ENCODE measurements around the gene RBBP4. TPM values are rescaled to one million over a fixed set of nuclear protein-coding genes. Genes with fewer than 3 reads are reported as not detected.
A peak's percentile ranks its signal among the peaks of the same experiment; 100 is the strongest.

RBBP4 gene
- total RNA-seq, 1 donor from 2014 or later: 96.6 TPM

DNA sequence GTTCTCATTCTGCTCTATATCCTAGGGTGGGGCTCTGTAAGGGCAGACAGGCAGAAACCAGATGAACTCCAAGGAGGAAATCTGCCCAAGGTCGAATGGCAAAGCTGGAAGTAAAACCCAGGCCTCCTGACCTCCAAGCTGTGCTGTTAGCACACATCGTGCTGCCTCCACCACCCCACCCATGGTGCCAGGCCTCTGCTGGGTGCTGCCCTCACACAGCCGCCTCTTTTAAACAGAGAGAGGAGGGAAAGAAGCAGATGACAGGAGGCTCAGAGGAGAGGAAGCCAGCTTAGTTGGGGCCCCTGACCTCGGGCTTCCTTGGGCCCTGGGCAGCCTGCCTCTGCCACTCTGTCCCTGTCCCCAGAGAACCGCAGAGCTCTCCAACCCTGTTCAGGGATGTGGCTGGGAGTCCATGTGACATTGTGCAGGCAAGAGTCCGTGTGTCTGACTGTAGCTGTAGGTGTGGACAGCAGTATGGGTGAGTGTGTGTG, 50.5 kb downstream of the RBBP4 start:
- H3K4me3 ChIP-seq: peak overlapping the region; percentile 78
- no peaks in the 10 kb centered on the region for H3K36me3 ChIP-seq
- DNase-seq: peak; percentile 26
- TF ChIP-seq, protein P1, sequence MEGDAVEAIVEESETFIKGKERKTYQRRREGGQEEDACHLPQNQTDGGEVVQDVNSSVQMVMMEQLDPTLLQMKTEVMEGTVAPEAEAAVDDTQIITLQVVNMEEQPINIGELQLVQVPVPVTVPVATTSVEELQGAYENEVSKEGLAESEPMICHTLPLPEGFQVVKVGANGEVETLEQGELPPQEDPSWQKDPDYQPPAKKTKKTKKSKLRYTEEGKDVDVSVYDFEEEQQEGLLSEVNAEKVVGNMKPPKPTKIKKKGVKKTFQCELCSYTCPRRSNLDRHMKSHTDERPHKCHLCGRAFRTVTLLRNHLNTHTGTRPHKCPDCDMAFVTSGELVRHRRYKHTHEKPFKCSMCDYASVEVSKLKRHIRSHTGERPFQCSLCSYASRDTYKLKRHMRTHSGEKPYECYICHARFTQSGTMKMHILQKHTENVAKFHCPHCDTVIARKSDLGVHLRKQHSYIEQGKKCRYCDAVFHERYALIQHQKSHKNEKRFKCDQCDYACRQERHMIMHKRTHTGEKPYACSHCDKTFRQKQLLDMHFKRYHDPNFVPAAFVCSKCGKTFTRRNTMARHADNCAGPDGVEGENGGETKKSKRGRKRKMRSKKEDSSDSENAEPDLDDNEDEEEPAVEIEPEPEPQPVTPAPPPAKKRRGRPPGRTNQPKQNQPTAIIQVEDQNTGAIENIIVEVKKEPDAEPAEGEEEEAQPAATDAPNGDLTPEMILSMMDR (IDR thresholded peaks at IDR 0.05; ENCODE audit: borderline replicate concordance): no peak
- H3K27ac ChIP-seq (replicated peaks): peak overlapping the region; percentile 94
- no peaks in the 10 kb centered on the region for H3K9me3 ChIP-seq (replicated peaks)
- intact Hi-C loops (cut with micrococcal nuclease): no loop called here
- H3K27me3 ChIP-seq (ENCODE audit: low read depth): no peaks in the 10 kb centered on the region
- peaks cover 37% of the 10 kb centered on the region for H3K4me1 ChIP-seq

DNA sequence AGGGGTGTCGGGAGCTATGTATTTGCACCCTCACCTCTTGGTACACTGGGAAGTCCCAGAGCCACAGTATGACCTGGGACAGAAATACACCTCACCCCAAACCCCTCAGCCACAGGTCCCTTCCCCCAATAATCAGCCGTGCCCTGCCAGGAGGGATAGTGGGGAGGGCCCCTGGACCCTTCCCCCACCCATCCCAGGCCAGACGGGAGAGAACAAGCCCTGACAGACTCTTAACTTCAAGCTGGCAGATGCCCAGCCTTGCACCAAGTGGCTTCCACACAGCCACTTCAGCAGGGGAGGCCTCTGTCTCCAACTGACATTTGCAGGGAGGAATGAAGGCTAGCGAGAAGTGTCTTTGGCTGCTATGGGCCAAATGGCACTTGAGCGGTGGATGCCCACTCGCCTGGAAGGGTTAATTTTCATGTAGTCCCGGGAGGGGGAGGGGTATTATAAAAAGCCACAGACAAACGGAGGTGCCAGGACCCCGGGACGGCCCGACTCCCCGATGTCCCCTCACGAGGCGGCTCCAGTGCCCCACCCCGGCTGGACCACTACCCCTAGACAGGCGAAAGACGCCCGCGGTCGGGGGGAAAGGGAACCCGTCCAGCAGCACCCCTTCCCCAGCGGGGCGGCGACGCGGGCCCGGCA, 51.1 kb downstream of the RBBP4 start:
- Histone ChIP-seq H3K27ac (replicated peaks) (peak overlapping the region; percentile 94), H3K4me3 (peak overlapping the region; percentile 78), H3K36me3 (no peaks in the 10 kb centered on the region), H3K27me3 (ENCODE audit: low read depth) (no peaks in the 10 kb centered on the region), H3K4me1 (peaks cover 37% of the 10 kb centered on the region), H3K9me3 (replicated peaks) (no peaks in the 10 kb centered on the region)
- intact Hi-C loops (cut with micrococcal nuclease): no loop called here
- peak; percentile 37 for DNase-seq
- TF ChIP-seq, protein P1 (IDR thresholded peaks at IDR 0.05; ENCODE audit: borderline replicate concordance): no peak

DNA sequence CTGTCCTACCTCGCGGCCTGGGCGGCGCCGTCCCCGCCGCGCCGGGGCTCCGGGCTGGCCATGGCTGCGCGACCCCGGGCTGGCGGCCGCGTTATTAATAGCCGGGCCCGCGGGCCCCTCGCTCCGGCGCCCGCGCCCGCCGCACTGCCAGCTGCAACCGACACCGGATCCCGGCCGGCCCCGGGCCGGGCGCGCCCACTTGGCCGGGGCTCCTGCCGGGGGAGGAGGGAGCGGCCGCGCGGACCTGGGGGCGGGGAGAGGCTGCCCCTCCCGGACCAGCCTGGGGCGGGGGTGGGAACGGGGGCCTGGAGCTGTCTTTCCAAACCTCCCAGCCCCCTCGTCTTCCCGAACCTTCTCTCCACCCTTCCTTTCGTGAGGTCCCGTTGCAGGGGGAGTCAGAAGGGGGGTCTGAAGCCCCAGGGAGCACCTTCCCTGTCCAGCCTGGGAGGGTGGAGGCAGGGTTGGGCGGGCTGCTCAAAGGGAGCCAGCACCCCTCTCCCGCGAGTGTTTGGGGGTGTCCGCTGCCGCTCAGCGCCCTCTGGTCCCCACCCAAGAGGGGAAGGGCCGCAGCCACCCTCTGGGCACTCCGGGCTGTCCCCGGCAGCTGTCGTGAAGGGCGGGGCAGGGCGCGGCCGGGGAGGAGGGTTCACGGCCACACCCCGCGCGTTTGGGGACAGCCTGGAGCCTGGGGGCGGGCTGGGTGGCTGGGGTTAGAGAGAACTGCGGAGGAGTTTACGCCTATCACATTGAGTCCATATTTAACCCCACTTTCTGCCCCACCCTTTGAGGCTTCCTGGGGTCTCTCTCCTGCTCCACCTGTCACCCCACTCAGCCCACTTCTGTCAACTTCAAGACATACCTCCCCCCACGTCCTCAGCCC, 51.8 kb downstream of the RBBP4 start, which contains the start of gene SYNC:
SYNC (minus strand) TSS at position 172 of the 880 bp plus-strand sequence; CDS start at position 62, 110 bp downstream.
- Histone ChIP-seq H3K27ac (replicated peaks) (peak within 1 kb of the TSS; percentile 94), H3K36me3 (no peaks in the 10 kb centered on the region), H3K4me1 (peaks cover 37% of the 10 kb centered on the region), H3K4me3 (peak within 1 kb of the TSS; percentile 78), H3K9me3 (replicated peaks) (no peaks in the 10 kb centered on the region), H3K27me3 (ENCODE audit: low read depth) (no peaks in the 10 kb centered on the region)
- TF ChIP-seq, protein P1 (IDR thresholded peaks at IDR 0.05; ENCODE audit: borderline replicate concordance): no peak
- intact Hi-C loops (cut with micrococcal nuclease): no loop called here
- DNase-seq: peak; percentile 77

DNA sequence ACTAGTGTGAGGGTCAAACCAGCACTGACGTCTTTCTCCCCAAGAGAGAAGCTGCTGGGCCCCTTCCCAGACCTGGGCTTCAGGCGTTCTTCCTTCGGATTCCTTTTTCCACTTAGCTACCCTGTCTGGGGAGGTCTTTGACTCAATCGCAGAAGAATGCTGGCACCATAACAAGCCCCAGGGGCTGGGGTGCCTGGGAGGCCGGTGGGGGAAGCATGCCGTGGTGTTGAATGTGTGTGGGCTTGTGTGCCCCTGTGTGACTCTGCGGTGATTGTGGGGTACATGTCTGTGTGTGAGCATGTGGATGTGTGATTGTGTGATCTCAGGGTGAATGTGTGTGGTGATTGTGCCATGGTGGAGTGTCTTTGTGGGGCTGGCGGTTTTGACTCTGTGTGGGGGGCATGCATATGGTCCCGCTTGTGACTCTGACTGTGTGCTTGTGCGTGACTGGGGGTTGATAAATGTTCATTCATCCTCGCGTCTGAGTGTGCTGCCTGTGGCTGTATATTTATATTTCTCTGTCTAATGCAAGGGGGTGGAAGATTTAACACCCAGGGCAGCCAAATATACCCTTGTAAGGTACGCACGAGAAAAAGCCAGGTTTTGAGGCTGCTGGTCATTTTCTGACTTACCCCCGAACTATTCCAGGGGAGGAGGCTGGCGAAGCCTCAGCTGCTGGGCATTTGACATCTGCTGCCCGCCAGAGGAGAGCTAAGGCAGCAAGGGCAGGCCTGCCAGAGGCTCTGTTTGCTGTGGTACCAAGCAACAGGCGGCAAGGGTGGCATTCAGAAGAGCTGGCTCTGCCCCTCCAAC, 52.7 kb downstream of the RBBP4 start:
- H3K36me3 ChIP-seq: no peaks in the 10 kb centered on the region
- intact Hi-C loops (cut with micrococcal nuclease): no loop called here
- peak; percentile 37 for DNase-seq
- H3K4me1 ChIP-seq: peaks cover 37% of the 10 kb centered on the region
- TF ChIP-seq, protein P1 (IDR thresholded peaks at IDR 0.05; ENCODE audit: borderline replicate concordance): no peak
- H3K27ac ChIP-seq (replicated peaks): peak overlapping the region; percentile 94
- H3K9me3 ChIP-seq (replicated peaks): no peaks in the 10 kb centered on the region
- H3K4me3 ChIP-seq: peak overlapping the region; percentile 78
- H3K27me3 ChIP-seq (ENCODE audit: low read depth): no peaks in the 10 kb centered on the region

DNA sequence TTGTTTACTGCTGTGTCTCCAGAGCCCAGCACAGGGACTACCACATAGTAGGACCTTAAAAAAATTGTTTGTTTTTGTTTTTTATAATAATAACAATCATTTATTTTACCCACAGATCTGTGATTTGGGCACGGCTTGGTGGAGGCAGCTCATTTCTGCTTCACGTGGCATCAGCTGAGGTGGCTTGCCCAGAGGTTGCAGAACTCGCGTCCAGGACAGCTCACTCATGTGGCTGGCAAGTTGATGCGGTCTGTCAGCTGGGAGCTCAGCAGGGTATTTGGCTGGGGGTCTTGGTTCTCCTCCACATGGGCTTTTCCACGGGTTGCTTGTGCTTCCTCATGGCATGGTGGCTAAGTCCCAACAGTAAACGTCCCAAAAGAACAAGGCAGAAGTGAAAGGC, 54.5 kb downstream of the RBBP4 start:
- Histone ChIP-seq H3K36me3 (no peaks in the 10 kb centered on the region), H3K4me1 (peaks cover 37% of the 10 kb centered on the region), H3K9me3 (replicated peaks) (no peaks in the 10 kb centered on the region), H3K27ac (replicated peaks) (no peak overlapping the region), H3K4me3 (no peak overlapping the region), H3K27me3 (ENCODE audit: low read depth) (no peaks in the 10 kb centered on the region)
- TF ChIP-seq, protein P1 (IDR thresholded peaks at IDR 0.05; ENCODE audit: borderline replicate concordance): no peak
- DNase-seq: no peak
- intact Hi-C loops (cut with micrococcal nuclease): no loop called here
